GM12874 (cell line): ENCODE results near the gene AVP.

ENCODE experiments used
- TF ChIP-seq, protein P1 (sequence below): IDR thresholded peaks from 2 replicates; pipeline ENCODE4 v1.5.1; 2011; ENCODE audit warnings: low read depth, mild to moderate bottlenecking, control low read depth, low read length, moderate library complexity; ENCODE audit not compliant: insufficient read depth

The AVP gene, protein sequence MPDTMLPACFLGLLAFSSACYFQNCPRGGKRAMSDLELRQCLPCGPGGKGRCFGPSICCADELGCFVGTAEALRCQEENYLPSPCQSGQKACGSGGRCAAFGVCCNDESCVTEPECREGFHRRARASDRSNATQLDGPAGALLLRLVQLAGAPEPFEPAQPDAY

DNA sequence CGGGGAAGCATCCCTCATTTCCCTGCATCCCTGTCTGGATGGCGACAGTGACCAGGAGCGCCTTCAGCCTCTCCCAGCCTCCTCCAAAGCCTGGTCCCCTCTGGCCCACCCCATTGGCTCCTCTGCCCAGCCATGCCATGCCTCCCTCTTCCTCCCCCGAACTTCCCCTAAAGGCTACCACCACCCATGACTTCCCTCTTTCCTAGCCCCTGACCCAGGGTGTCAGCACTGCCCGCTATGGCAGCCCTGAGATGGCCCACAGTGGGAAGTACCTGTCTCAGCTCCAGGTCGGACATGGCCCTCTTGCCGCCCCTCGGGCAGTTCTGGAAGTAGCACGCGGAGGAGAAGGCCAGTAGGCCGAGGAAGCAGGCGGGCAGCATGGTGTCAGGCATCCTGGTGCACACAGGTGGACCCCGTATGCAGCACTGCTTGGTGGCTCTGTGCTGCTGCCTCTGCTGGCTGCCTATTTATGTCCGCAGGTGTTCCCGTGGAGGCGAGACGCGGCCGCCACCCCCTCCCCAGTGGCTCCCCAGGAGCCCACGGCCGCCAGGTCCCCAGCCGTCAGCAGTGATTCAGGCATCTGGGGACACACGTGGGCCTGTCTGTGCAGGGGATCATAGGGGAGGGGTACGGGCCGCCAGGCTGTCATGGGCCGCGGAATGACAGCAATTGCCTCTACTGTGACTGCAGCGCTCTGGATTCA is at the start of gene AVP:
TSS of gene AVP (minus strand) at position 442 of the 703 bp plus-strand sequence. CDS start at position 392, 50 bp downstream.
- TF ChIP-seq, protein P1, sequence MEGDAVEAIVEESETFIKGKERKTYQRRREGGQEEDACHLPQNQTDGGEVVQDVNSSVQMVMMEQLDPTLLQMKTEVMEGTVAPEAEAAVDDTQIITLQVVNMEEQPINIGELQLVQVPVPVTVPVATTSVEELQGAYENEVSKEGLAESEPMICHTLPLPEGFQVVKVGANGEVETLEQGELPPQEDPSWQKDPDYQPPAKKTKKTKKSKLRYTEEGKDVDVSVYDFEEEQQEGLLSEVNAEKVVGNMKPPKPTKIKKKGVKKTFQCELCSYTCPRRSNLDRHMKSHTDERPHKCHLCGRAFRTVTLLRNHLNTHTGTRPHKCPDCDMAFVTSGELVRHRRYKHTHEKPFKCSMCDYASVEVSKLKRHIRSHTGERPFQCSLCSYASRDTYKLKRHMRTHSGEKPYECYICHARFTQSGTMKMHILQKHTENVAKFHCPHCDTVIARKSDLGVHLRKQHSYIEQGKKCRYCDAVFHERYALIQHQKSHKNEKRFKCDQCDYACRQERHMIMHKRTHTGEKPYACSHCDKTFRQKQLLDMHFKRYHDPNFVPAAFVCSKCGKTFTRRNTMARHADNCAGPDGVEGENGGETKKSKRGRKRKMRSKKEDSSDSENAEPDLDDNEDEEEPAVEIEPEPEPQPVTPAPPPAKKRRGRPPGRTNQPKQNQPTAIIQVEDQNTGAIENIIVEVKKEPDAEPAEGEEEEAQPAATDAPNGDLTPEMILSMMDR = no peak

DNA sequence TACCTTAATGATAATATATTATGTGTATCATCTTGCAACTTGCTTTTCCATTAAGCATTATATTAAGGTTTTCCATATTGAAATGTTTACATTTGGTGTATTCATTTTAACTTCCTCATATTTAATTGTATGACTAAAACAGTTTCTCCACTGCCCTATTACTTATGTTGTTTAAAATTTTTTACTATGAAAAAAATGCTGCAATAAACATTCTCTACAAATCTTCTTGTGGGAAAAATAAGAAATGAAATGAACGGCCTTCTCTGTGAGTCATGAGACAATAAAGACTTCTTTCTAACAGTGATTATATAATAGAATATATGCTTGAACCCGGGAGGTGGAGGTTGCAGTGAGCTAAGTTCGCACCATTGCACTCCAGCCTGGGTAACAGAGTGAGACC is 49.6 kb upstream of the AVP start:
- TF ChIP-seq, protein P1 = no peak

DNA sequence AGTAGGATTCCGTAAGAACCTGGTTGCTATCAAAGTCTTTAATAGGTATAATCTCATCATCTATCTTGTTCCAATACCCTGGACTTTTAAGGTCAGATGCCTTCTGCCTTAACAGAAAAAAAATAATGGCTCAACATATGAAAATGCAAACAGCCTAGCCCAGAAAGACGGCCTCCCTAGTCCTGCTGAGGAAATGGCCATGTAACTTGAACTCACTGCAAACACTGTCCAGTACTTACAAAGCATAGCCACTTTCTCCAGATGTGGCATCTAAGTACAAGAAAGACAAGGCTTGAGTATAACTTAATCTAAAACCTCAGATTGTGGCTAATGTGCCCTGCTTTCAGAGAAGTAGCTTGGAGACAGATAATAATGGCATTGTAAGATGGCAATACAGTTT is 48.6 kb upstream of the AVP start:
- TF ChIP-seq, protein P1 = no peak

DNA sequence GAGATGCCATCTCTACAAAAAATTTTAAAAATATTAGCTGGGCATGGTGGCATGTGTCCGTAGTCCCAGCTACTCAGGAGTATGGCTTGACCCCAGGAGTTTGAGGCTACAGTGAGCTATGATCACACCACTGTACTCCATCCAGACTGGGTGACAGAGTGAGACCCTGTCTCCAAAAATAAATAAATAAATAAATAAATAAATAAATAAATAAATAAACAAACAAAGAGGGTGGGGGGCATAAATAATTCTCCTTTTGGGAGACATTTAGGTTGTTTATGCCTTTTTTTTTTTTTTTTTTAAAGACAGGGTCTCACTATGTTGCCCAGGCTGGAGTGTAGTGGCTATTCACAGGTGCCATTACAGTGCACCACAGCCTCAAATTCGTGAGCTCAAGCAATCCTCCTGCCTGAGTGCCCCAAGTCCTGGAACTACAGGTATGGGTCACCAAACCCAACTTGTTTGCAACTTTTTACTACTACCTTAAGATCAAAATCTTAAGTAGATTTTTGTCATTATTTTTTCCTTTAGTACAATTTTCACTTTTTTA is 45.6 kb upstream of the AVP start:
- TF ChIP-seq, protein P1 = no peak

DNA sequence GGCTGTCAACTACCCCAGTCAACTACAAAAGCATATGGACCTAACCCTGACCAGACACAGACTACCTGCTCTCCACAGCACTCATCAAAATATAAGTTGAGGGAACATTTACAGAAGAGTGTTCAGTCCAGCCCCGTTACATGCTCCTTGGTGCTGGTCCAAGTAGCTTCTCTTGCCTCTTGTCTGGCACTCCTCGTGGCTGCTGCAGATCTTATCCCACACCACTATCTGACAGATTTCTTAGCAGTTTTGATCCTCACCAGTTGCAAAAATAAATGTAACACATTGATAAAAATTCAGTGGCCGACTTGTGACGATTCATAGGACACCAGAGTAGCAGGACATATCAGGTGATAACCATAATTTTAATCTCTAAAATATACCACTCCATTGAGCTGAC is 44.6 kb upstream of the AVP start:
- TF ChIP-seq, protein P1 = no peak

DNA sequence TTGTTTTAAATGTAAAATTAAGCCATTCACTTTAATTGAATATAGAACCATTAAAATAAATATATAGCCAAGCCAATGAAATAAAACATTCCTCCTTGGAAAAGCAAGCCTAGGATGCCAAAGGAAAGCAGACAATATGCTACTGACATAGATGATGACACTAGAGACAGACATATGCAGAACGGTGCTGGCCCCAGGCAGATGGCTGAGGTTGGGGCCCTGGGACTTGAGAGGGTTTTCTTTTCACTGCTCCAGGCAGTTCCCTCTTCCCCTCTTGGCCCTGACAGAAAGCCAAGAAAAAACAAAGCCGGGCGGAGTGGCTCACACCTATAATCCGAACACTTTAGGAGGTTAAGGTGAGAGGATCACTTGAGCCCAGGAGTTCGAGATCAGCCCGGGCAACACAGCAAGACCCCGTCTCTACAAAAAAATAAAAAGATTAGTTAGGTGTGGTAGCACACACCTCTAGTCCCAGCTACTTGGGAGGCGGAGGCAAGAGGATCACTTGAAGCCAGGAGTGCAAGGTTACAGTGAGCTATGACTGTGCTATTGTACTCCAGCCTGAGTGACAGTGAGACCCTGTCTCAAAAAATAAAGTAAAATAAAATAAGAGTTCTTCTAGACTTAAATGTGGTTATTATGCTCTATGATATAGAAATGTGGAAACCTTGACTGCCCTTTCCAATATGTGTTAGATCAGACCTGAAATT is 43.9 kb upstream of the AVP start:
- TF ChIP-seq, protein P1 = no peak

DNA sequence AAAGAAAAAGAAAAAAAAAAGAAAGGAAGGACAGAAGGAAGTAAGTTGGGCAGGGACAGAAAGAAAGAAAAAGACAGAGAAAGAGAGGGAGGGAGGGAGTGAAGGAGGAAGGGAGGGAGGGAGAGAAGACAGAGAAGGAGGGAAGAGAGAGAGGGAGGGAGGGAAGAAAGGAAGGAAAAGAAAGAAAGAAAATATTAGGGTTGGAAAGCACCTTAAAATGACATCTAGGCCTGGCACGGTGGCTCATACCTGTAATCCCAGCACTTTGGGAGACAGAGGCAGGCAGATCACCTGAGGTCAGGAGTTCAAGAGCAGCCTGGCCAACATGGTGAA is 42.0 kb upstream of the AVP start:
- TF ChIP-seq, protein P1 = no peak
